Measurements from ENCODE around the gene GRB10.

GRB10 gene

DNA sequence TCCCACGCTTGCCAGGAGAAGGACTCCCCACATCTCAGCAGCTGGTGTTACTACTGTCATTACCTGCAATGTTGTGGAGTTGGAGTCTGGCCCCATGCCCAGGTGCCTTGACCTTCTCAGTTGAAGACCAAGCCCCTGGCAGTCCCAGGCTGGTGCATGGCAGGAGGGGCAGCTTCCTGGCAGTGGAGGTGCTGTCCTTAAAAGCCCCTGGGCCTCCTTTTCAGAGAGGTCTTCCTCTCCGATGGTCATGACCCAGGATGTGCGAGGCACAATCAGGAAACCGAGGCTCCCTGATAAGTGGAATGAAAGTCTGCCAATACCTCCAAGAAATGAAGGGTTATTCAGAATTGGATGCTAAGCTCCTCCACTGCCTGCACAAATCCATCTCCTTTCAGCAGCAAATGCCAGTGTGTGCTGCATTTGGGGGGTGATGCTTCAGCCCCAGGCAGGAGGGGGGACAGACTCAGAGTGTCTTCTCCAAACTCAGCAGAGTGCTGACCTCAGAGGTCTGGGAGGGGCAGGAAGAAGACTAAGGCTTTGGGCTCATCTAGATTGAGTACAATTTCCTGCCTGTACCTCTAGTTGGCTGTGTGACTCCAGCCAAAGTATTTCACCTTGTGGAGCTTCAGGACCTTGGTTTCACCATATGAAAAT, 120.5 kb downstream of the GRB10 start:
- no peaks in the 10 kb centered on the region for H3K36me3 ChIP-seq
- H3K9me3 ChIP-seq = no peaks in the 10 kb centered on the region; the same call in 1 of the 2 replicates
- H3K4me3 ChIP-seq (ENCODE audit: low read depth, low read length) = no peak overlapping the region
- no peak for DNase-seq
- TF ChIP-seq, protein P1, sequence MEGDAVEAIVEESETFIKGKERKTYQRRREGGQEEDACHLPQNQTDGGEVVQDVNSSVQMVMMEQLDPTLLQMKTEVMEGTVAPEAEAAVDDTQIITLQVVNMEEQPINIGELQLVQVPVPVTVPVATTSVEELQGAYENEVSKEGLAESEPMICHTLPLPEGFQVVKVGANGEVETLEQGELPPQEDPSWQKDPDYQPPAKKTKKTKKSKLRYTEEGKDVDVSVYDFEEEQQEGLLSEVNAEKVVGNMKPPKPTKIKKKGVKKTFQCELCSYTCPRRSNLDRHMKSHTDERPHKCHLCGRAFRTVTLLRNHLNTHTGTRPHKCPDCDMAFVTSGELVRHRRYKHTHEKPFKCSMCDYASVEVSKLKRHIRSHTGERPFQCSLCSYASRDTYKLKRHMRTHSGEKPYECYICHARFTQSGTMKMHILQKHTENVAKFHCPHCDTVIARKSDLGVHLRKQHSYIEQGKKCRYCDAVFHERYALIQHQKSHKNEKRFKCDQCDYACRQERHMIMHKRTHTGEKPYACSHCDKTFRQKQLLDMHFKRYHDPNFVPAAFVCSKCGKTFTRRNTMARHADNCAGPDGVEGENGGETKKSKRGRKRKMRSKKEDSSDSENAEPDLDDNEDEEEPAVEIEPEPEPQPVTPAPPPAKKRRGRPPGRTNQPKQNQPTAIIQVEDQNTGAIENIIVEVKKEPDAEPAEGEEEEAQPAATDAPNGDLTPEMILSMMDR (IDR thresholded peaks at IDR 0.05; ENCODE audit: low read depth, low read length) = no peak
- H3K4me1 ChIP-seq = no peaks in the 10 kb centered on the region
- no peaks in the 10 kb centered on the region for H3K27me3 ChIP-seq

DNA sequence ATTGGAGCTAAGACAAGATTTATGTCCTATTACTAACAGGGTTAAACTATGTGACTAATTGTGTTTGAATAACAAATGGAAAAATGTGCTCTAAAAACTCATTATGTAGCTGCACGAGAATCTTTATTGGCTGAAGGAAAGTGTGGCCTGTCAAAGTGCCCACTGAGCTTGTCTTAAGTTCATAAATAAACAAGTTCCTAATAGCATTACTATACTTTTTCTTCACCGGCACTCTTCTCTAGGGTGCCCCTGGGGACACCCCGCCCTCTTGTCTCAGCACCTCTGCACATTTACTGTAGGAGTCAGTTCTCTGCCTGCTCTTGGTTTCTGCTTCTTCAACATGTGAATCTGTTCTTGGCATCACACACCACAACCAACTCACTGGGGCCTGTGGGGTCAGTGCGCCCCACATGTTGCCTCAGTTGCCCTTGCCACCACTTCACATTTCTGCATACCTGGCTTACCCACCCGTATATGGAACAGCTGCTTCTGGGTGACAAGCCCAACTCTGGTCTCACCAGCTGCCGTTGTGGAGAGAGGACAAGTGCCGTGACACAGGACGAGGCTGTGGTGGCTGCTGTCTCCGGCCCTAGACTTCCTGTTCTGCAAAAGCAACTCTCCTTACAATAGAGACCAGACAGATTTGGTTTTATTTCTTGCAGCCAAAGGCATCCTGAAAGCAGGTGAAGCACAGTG, 121.2 kb downstream of the GRB10 start:
- Histone ChIP-seq H3K4me3 (ENCODE audit: low read depth, low read length) (no peak overlapping the region), H3K27me3 (no peaks in the 10 kb centered on the region), H3K4me1 (no peaks in the 10 kb centered on the region), H3K36me3 (no peaks in the 10 kb centered on the region), H3K9me3 (no peaks in the 10 kb centered on the region; the same call in 1 of the 2 replicates)
- TF ChIP-seq, protein P1 (IDR thresholded peaks at IDR 0.05; ENCODE audit: low read depth, low read length) = no peak
- no peak for DNase-seq

DNA sequence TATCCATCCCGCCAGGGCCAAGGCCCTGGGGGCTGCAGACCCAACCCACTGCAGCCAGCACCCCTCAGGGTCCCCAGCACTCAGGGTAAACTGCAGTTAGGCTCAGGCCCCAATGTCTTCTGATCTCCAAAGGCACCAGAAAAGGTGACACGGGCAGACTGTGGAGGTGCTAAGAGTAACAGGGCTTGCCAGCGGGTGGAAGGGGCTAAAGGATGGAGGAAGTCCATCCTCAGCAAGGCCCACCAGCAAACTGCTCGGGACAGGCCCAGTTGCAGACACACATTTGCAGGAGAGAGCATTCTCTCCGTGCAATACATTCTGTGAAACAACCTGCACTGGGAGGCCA, 121.9 kb downstream of the GRB10 start:
- Histone ChIP-seq H3K27me3 (no peaks in the 10 kb centered on the region), H3K36me3 (no peaks in the 10 kb centered on the region), H3K4me1 (no peaks in the 10 kb centered on the region), H3K9me3 (no peaks in the 10 kb centered on the region; the same call in 1 of the 2 replicates), H3K4me3 (ENCODE audit: low read depth, low read length) (no peak overlapping the region)
- DNase-seq = no peak
- TF ChIP-seq, protein P1 (IDR thresholded peaks at IDR 0.05; ENCODE audit: low read depth, low read length) = no peak

DNA sequence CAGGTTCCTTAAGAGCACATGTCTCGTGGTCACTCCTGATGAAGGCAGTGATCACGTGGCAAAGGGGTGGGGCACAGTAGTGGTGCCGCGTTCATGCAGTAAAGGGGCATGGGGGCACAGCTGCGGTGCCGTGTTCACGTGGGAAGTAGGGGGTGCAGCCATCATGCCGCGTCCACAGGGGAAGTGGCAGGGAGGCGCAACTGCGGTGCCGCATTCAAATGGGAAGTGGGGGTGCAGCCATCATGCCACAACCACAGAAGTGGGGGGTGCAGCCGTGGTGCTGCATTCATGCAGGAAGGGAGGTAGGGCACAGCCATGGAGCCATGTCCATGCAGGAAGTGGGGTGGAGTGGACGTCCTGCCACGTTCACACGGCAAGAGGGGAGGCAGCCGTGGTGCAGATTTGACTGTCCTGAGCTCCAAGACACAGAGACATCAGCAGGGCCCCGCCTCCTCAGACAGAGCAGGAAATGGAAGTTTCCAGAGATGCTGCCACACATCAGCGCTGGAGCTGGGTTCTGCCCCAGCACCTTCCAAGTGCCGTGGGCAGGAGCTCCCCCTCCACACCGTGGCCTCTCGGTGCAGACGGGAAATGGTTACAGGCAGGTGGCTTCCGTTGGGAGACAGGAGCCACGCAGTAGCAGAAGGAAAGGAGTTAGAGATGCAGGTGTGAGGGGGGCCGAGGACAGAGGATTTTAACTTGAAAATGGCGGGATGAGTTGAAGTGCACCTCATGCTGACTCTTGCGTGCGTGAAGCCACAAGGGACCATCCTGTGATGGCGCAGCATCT, 122.5 kb downstream of the GRB10 start:
- Histone ChIP-seq H3K9me3 (no peaks in the 10 kb centered on the region; the same call in 1 of the 2 replicates), H3K4me3 (ENCODE audit: low read depth, low read length) (no peak overlapping the region), H3K36me3 (no peaks in the 10 kb centered on the region), H3K27me3 (no peaks in the 10 kb centered on the region), H3K4me1 (no peaks in the 10 kb centered on the region)
- TF ChIP-seq, protein P1 (IDR thresholded peaks at IDR 0.05; ENCODE audit: low read depth, low read length) = no peak
- DNase-seq = no peak

DNA sequence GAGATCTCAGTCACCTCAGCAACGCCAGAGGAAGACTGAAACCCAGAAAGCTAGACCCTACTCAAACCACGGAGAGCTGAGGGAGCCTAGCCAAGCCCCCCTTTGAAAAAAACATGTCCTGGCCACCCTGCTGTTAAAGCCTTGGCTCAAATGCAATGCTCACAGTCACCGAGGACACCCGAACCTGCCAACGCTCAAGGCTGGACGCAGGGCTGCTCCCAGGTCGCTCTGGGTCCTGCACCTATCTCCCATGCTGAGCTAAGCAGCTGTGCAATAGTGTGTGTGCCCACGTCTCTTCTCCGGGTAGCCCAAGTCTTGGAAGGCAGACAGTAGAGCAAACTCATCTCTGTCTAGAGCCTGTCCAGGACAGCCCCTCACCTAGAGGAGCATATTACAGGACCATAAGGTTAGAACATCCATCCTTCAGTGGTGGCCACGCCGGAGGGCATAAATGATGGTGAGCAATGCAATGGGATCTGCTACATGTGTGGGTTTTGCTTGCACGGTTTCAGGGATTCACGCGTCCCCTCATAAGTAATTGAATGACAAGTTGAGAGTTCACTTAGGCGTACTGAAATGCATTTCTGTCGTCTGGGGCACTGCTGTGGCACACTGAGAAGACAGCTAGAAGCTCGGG, 123.2 kb downstream of the GRB10 start:
- Histone ChIP-seq H3K9me3 (no peaks in the 10 kb centered on the region; the same call in 1 of the 2 replicates), H3K4me1 (no peaks in the 10 kb centered on the region), H3K4me3 (ENCODE audit: low read depth, low read length) (no peak overlapping the region), H3K36me3 (no peaks in the 10 kb centered on the region), H3K27me3 (no peaks in the 10 kb centered on the region)
- TF ChIP-seq, protein P1 (IDR thresholded peaks at IDR 0.05; ENCODE audit: low read depth, low read length) = no peak
- DNase-seq = no peak

All from BE2C (cell line).